HG03558 (cell line): Measurements from ENCODE around the gene ARG2.

Source experiments
- ATAC-seq: cut with Tn5 transposase; IDR thresholded peaks from one replicate; pipeline ENCODE4 v1.9.1; 2021; ENCODE audit warnings: moderate number of reproducible peaks; ENCODE audit not compliant: unreplicated experiment; ENCODE audit errors: extremely low read depth

Gene ARG2

GRCh38 chr14:67619446-67620216 lies at the start of gene ARG2:
TSS of gene ARG2 (plus strand) at chr14:67619920. CDS start at chr14:67619978, 58 bp downstream.
- peak; percentile 84 for ATAC-seq

DNA sequence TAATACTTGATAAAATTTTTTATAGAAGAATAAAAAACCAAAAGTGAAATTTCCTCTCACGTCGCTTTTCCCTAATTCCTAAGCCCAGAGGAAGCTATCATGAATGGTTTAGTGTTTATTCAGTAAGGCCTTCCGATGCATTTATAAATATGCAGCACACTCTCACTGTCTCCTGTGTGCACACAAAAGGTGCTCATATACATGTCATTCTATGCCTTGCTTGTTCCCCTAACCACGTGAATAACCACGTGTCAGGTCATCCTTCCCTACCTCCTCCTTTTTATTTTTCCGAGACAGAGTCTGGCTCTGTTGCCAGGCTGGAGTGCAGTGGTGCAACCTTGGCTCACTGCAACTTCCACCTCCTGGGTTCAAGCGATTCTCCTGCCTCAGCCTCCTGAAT lies 49.3 kb upstream of the ARG2 start:
- ATAC-seq = no peak

DNA sequence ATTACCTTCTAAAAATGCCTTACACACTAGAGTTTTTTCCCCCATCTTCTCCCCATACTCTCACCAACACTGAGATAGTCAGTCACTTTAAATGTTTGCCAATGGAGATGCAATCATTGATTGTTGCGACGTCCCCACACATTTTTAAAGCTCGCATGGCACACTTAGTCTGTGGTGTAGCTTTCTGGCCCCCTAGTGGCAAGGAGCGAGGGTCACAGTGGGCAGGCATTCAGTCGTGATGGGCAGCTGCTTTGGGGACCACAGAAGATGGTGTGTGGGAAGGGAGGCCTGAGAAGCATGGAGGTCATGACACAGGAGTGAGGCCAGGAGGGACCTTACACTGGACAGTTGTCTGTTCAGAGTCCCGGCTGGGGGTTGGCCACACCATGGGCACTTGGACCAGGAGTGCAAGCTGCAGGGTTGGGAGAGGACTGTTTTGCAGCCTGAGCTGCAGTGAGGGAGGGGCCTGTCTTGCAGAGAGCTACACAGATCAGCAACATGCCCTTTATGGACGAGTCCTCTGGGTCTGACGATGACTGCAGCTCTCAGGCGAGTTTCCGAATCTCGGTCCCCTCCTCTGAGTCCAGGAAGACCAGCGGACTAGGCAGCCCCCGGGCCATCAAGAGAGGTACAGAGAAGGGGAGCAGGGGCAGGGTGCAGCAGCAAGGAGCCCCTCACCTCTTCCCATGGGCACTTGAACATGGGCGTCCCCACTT lies 48.3 kb upstream of the ARG2 start:
- ATAC-seq = no peak

DNA sequence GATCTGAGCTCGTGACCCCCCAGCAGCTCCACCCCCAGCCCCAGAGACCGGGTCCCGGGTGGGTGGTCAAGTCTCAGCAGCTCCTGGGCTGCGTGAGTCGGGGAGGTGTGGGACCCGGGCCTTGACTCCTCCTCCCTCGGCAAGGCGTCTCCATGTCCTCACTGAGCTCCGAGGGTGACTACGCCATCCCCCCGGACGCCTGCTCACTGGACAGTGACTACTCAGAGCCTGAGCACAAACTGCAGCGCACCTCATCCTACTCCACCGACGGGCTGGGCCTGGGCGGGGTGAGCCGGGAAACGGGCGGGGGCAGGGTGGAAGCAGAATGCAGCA lies 47.8 kb upstream of the ARG2 start:
- ATAC-seq = no peak

GRCh38 chr14:67572608-67573007 lies 47.1 kb upstream of the ARG2 start:
- ATAC-seq = no peak

DNA sequence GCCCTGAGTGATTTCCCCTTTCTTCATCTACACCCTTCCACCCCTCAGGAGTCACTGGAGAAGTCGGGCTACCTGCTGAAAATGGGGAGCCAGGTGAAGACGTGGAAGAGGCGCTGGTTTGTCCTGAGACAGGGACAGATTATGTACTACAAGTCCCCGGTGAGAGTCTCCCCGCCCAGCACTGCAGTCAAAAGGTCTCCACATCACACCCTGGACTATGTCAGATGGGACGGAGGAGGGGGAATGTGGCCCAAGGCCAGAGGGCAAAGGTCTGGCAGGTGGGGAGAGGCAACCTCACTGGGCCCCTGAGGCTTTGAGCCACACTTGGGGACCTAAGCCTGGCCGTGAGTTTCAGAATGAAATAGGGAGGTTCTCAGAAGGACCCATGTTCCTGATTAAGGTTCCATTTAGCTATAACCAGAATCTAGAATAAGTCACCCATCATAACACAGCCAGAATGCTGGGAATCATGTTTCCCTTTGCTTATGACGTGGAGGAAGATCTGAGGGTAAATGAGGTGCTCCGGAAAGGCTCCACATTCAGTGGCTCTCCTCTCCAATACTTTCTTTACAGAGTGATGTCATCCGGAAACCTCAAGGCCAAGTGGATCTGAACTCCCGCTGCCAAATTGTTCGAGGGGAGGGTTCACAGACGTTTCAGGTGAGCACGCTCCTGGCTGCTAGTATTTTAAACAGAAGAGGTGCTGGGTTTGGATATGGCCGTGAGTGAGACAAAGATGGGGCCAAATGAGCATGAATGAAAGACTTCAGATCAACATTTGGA lies 46.3 kb upstream of the ARG2 start:
- no peak for ATAC-seq

DNA sequence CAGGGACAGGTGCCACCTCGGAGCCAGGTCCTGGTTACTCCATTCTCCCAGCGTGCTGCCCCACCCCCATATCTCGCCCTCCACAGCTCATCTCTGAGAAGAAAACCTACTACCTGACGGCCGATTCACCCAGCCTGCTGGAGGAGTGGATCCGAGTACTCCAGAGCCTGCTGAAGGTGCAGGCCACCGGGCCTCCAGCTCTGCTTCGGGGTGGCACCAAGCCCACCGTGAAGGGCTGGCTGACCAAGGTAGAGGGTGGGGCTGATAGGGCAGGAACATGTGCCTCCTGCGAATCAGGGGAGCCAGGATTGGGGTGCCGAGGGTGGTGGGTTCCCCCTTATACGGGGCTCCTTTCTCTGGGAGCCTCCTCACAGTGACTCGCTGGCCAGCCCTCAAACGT lies 45.6 kb upstream of the ARG2 start:
- no peak for ATAC-seq

GRCh38 chr14:67574806-67575205 lies 44.9 kb upstream of the ARG2 start:
- ATAC-seq = no peak

DNA sequence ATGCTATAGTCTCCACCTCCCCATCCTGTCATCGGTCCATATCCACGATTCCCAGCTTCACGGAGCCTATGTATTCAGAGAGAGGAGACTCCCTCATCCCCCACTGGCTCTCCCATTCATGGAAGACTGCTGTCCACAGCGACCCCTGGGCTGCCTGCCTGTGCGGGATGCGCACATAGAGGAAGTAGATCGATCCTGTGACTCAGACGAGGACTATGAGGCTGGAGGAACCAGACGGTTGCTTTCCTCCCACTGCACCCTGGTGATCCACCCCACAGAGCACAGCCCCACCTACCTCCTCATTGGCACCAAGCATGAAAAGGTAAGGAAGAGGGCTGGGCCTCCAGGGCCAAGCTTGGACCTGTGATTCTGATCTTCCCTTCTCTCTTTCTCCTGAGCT lies 44.0 kb upstream of the ARG2 start:
- ATAC-seq = no peak

GRCh38 chr14:67576216-67576955 lies 43.3 kb upstream of the ARG2 start:
- ATAC-seq = no peak

- ATAC-seq = no peak
These were observed 42.4 kb upstream of the ARG2 start for GRCh38 chr14:67577181-67577808.

GRCh38 chr14:67577909-67578749 lies 41.6 kb upstream of the ARG2 start:
- ATAC-seq = no peak

GRCh38 chr14:67579040-67579439 lies 40.7 kb upstream of the ARG2 start:
- ATAC-seq = no peak

DNA sequence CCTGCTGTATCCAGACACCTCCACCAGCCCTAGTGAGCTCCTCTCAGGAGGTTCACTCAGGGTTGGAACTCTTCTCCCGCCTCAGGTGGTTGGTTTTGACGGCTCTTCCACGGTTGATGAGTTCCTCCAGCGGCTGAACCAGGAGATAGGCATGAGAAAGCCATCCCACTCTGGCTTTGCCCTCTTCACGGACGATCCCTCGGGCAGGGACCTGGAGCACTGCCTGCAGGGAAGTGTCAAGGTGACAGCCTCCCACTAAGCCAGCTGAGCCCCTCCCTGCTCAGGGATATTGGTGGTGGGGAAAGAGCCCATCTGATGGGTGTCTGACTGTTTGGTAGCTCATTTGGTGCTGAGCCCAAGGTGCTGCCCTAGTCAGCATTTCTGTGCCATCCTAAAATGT lies 40.1 kb upstream of the ARG2 start:
- no peak for ATAC-seq

- ATAC-seq = no peak
These were observed 39.2 kb upstream of the ARG2 start for GRCh38 chr14:67580336-67581171.

DNA sequence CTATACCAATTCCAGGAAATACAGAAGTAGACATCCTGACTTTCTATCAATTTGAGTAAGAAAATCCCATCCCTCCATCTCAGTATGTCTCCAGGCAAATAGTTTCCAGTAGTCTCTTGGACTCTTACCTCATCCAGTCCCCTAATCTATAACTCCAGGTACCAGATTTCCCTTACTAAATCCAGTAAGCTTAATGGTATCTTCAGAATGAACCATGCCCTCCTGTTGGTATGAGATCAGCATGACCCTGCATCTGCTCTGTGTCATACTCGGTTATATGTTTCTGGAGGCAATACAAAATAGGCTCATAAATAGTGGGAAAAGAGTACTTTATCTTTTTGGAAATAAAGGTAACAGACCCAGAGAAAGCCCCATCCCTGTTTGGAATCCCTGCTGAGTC lies 38.1 kb upstream of the ARG2 start:
- no peak for ATAC-seq

DNA sequence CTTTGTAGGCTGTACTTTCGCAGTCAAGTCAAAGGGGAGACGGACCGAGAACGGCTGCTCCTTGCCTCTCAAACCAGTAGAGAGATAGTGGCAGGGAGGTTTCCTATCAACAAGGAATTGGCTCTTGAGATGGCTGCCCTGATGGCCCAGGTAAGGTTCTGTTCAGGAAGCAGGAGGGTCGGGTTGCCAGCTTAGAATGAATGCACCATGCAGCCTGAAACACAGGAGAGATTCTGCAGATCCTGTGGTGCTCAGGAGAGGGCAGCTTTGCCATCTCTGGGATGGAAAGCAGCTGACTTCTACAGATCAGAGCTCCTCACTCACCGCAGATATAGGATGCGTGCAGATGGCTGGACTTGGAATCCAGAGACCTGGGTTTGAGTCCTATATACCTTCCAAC lies 37.7 kb upstream of the ARG2 start:
- no peak for ATAC-seq
